HG03045 (cell line): ENCODE results near the gene RGS2.
A peak's percentile ranks its signal among the peaks of the same experiment; 100 is the strongest.

Experiments used
- ATAC-seq: cut with Tn5 transposase; IDR thresholded peaks from one replicate; pipeline ENCODE4 v1.9.1; 2021; ENCODE audit warnings: mild to moderate bottlenecking, moderate library complexity; ENCODE audit not compliant: unreplicated experiment

Gene RGS2

GRCh38 chr1:192808518-192809306 lies at the start of gene RGS2:
Gene RGS2, plus strand, starts transcription at chr1:192809039. Its CDS starts 33 bp downstream, at chr1:192809072.
- ATAC-seq = peak; percentile 93

GRCh38 chr1:192759104-192759503 lies 49.7 kb upstream of the RGS2 start:
- ATAC-seq = no peak

DNA sequence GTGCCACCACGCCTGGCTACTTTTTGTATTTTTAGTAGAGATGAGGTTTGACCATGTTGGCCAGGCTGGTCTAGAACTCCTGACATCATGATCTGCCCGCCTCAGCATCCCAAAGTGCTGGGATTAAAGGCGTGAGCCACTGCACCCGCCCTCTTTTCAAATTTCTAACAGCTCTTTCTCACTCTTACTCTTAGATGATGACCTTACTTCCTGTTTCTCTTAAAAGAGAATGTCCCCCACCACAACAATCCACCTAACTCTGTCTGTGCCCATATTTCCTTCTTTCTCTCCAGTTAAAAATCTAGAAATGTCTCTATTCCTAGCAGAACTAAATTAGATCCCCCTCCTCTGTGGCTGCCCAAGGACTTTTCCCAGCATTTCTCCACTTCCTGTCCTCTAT lies 46.6 kb upstream of the RGS2 start:
- no peak for ATAC-seq

GRCh38 chr1:192763243-192763642 lies 45.6 kb upstream of the RGS2 start:
- no peak for ATAC-seq

DNA sequence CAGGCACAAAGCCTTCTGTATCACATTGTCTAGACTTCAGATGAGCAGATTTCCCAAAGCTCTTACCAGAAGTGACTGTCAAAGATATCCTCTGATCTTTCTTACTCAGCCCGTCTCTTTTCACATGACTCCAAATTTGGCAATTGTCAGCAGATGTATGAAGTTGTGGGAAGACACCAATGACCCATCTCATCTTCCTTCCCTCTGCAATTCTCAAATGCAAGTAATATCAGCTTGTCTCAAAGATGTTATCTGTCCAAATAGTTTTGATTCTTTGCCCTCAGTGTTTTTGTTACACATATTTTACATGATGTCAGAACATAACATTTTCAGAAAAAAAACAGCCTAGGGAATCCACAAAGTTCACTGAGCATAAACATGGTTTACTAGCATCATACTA lies 45.1 kb upstream of the RGS2 start:
- ATAC-seq = no peak

- ATAC-seq = no peak
Observed at GRCh38 chr1:192764675-192765074, 44.2 kb upstream of the RGS2 start.

GRCh38 chr1:192766009-192766625 lies 42.7 kb upstream of the RGS2 start:
- no peak for ATAC-seq

DNA sequence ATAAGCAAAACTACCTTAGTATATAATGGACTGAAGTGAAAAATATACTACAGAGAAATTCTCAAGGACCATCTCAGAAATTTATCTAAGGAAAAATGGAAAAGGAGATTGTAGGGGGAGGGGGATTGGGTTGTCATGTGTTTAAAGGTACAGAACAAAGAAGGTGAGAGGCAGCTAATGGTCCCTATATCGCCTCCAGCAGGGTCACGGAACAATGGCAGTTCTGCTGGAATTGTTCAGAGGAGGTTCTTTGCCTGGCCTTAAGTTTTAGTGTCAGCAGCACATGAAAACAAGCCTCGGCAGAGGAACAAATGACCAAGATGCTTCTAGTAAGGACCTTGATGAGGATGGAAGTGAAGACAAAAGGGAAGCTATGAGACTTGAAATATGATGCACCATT lies 42.0 kb upstream of the RGS2 start:
- ATAC-seq = no peak

DNA sequence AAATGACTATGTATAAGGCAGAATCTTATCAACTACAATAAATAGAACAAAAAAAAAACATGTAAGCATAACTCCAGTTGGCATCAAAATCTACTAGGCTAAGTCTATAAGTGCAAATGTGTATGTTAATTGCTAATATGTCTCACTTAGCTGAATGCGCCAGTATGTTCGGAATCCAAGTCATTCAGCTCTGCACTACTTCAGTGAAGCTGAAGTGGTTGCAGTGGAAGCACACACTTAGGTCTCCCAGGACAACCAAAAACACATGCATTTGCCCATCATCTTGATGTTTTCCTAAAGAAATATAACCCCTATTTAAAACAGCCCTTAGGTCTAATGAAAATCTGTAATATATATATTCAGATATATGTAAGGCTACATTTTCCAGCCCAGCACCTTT lies 41.0 kb upstream of the RGS2 start:
- ATAC-seq = no peak

DNA sequence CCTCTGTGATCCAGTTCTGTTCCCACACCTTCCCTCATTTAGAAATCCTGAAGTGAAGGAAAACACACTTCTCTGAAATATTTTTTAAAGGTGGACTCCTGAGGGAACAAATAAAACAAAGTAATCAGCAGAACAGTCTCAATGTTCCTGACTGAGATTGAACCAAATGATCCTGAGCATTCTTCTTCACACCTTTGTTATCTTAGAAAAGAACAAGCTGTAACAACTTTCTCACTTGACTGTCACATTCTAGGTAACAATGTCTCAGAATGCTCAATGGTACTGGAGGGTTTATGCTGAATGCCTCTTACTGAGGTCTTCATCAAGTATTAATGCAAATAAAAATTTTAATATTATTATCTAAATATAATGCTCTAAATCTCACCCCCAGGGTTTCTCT lies 40.4 kb upstream of the RGS2 start:
- ATAC-seq = no peak

- no peak for ATAC-seq
Observed at GRCh38 chr1:192771341-192771740, 37.5 kb upstream of the RGS2 start.

- no peak for ATAC-seq
Observed at GRCh38 chr1:192775631-192776030, 33.2 kb upstream of the RGS2 start.

DNA sequence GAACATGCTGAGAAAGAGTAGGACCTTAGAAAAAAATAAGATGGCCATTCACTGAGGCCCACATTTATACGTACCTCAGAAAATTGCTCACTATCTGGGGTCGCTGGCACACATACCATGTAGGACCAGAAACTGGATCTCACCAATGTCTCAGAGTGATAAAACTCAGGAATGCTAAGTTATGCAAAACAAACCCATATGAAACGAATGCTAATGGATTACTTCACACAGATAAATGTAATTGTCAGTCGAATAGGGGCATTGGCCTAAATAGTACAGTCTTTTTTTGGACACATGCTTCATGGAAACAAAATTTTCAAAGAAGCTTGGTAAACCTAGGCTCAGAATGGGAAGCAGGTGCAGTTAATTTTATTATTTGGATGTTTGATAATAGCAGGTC lies 32.6 kb upstream of the RGS2 start:
- ATAC-seq = no peak

GRCh38 chr1:192776998-192777397 lies 31.8 kb upstream of the RGS2 start:
- no peak for ATAC-seq

GRCh38 chr1:192783791-192784190 lies 25.0 kb upstream of the RGS2 start:
- ATAC-seq = no peak

DNA sequence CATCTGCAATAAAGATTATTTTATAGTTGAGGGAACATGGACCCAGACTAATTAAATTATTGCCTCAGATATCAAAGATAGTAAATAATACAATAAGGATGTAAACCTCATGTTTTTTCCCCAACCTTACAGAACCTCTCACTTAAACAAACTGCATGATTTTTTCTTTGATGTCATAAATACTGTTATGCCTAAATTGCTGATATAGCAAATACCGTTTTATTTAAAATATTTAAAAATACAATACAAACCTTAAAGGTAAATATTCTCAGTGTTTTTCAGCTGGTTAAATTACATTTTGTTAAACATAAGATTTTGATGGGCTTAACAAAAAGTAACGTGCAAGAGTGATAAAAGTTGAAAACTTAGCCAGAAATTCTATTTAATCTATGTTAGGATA lies 24.4 kb upstream of the RGS2 start:
- ATAC-seq = no peak

- no peak for ATAC-seq
Observed at GRCh38 chr1:192786576-192786975, 22.3 kb upstream of the RGS2 start.

DNA sequence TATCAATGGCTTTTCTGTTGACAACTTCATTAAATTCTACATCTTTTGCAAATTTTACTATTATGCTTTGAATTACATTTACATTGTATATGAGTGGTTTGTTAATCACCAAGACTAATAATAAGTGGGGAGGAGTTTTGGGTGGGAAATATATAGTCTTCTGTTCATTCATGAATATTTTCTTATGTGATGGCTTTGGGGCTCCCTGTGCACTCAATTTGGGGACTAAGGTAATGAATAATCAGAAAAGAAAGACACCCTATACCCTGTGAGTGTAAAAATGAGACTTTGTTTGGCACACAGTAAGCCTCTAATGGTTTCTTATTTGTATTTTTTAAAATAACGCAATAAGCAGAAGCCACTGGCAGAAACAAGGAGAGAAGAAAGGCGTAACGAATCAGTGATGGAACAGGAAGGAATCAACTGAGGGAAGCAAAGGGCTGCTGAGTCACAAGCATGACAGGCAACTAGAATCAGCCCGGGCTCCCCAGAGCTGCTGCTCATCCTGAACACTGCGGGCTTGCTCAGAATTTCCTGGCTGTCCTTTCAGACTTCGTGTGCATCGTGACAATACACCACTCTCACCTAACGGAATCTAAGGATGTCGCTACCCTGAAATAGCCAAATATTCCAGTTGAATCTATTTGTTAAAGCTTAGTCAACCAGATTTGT lies 20.8 kb upstream of the RGS2 start:
- ATAC-seq = no peak

GRCh38 chr1:192789871-192790270 lies 19.0 kb upstream of the RGS2 start:
- no peak for ATAC-seq

DNA sequence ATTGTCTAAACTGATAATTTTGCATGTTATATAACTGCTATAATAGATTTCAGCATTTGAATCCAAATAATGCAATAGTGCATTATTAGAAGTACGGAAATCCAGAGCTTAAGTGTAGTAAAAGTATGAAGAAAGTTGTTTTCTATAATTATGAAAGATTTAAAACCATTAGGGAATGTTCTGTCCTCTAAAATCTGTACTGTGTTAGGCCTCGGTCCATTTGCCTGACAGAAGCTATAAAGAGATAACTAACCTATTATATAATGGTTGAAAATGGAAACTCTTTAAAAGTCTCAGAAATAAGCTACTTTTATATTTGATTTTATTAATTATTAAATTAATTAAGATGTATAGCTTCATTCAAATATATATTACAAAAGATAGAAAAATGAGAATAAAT lies 16.2 kb upstream of the RGS2 start:
- no peak for ATAC-seq

GRCh38 chr1:192793983-192794767 lies 14.7 kb upstream of the RGS2 start:
- ATAC-seq = no peak

GRCh38 chr1:192794768-192795035 lies 14.1 kb upstream of the RGS2 start:
- no peak for ATAC-seq
